Measurements from ENCODE around the gene DCLK1. TPM values are rescaled to one million over a fixed set of nuclear protein-coding genes. Genes with fewer than 3 reads are reported as not detected.

Gene DCLK1
- total and polyA plus RNA-seq, 9 donors, result 42.0 to 109 (median 87.9) TPM

DNA sequence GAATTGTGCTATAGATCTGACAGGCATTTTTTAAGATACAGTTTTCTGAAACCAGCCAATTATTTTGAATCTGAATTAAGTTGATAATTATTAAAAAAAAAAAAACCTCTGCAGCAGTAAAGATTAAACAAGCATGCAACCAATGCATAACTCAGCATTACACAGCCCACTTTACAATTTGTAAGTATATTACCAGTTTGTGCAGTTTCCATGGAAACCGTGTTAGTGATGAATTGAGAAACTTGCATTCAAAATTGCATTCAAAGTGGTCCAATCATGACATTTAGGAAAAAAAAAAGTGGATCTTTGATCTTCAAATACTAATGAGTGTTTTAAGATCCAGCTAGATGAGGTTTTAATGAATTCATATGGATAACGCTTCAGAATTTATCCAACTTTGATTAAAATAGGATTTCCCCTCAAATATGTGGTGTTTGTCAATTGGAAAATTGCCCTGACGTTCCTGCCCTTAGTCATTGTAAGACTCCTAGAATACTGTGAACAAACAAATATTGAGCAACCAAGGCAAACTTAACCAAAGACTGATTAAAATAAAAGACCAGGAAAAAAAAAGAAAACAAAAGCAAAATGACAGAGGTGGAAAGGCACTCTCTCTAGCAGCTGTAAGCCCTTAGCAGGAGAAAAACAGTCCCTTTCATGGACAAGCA, 339.9 kb downstream of the DCLK1 start:
- no CpG with 5 or more reads among the region's 3 CpGs for WGBS (ENCODE audit: insufficient coverage)
- no peak overlapping the region for H3K4me3 ChIP-seq (ENCODE audit: low read length)
- H3K4me1 ChIP-seq (ENCODE audit: control insufficient read depth, insufficient read depth, low read length), result peaks cover 18% of the 10 kb centered on the region
- peak overlapping the region; percentile 88 for H3K27ac ChIP-seq (ENCODE audit: low read length)
- H3K9me3 ChIP-seq (replicated peaks; ENCODE audit: control insufficient read depth, low read depth, low read length), result no peaks in the 10 kb centered on the region
- H3K27me3 ChIP-seq (ENCODE audit: control insufficient read depth, insufficient read depth, low read length), result no peaks in the 10 kb centered on the region
- peak; percentile 77 for DNase-seq
- peaks cover 6% of the 10 kb centered on the region for H3K36me3 ChIP-seq (ENCODE audit: control insufficient read depth, insufficient read depth, low read length)

DNA sequence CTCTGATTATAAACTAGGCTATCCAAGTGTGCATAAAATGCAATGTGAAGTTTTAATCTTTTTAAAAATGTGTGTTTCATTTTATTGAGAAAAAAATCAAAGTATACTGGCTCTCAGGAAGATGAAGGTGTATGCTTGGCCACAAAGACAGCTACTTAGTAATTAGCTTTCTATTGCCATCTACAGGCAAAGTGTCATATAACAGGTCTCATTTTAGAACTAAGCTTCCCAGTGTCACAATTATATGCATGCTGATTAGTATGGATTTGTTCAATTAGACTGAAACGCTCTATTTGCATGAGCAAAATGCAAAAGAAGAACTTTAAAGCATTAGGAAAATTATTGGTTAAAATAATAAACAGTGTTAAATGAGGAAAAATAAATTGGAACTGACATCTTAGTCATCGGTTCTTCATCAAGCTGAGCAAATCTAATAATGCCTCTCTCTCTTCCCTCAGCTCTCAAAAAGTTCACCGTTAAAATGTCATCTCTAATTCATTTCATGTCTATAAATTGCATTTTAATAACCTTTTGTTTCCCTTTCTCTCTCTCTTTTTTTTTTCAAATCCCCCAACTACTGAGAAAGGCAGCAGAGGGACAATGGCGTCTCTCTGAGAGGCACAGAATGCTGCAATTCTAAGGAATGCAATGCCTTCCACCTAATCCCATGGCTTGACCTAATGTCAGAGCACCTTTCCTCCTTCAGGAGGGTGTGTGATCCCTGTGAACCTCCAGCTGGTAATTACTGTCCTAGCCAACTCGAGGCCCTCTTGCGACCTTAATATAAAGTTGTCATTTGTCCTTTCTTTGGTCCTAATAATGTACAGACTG, 341.6 kb downstream of the DCLK1 start:
- Histone ChIP-seq H3K27me3 (ENCODE audit: control insufficient read depth, insufficient read depth, low read length) (no peaks in the 10 kb centered on the region), H3K36me3 (ENCODE audit: control insufficient read depth, insufficient read depth, low read length) (peaks cover 10% of the 10 kb centered on the region), H3K4me3 (ENCODE audit: low read length) (no peak overlapping the region), H3K9me3 (replicated peaks; ENCODE audit: control insufficient read depth, low read depth, low read length) (no peaks in the 10 kb centered on the region), H3K27ac (ENCODE audit: low read length) (no peak overlapping the region), H3K4me1 (ENCODE audit: control insufficient read depth, insufficient read depth, low read length) (peaks cover 28% of the 10 kb centered on the region)
- WGBS (ENCODE audit: insufficient coverage), result 57% methylated on average over 2 of the region's 6 CpGs
- peak; percentile 81 for DNase-seq

DNA sequence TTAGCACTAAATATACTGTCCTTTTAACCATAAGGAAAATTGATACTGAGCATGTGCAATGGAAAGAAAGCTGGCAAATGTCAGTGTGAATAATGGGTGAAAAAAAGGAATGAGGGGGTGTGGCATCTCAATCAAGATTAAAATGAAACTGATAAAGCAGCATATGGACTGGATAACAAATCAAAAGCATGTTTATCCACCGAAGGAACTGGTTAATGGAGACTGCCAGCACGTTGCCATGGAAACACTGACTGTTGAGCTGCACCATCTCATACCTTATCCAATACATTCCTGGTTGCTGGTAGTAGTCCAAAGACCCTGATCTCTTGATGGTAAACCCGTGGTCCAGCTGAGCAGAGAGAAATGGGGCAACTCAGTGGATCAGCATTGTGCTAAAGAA, 343.2 kb downstream of the DCLK1 start:
- Histone ChIP-seq H3K4me3 (ENCODE audit: low read length) (no peak overlapping the region), H3K27ac (ENCODE audit: low read length) (no peak overlapping the region), H3K9me3 (replicated peaks; ENCODE audit: control insufficient read depth, low read depth, low read length) (no peaks in the 10 kb centered on the region), H3K27me3 (ENCODE audit: control insufficient read depth, insufficient read depth, low read length) (no peaks in the 10 kb centered on the region), H3K36me3 (ENCODE audit: control insufficient read depth, insufficient read depth, low read length) (peaks cover 10% of the 10 kb centered on the region), H3K4me1 (ENCODE audit: control insufficient read depth, insufficient read depth, low read length) (peaks cover 25% of the 10 kb centered on the region)
- no peak for DNase-seq
- no CpG with 5 or more reads among the region's 3 CpGs for WGBS (ENCODE audit: insufficient coverage)

DNA sequence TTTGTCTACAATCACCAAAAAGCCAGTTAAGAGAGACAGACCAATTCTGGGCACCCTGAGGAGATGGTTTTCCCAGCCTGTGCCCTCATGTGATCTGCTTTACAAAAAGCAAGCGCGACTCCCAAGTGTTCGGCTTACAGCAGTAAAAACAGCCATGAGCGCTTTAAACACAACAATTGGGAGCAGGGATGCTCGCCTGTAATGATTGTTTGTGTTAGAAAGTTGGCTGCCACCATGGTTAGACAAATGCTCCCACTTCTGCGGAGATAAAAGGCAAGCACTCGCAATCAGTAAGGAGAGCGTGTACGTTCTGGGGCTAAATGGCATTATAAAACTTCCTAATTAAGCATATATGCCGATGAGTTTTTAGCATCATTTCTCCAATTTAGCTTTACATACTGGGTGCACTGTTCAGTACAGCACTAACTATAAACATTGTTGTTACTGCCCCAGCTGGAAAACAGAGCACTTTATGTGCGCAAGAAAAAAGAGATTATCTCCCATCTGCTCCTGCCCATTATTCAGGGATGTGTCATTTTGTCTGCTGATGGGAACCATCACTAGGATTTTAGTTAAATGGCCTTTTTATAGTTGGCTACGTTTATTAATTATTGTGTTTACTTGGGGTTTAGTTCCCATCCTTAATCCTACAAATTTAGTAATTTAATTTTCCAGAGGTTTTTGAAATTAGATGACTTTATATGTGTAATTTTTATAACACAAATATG, 345.4 kb downstream of the DCLK1 start:
- Histone ChIP-seq H3K4me3 (ENCODE audit: low read length) (no peak overlapping the region), H3K36me3 (ENCODE audit: control insufficient read depth, insufficient read depth, low read length) (peaks cover 10% of the 10 kb centered on the region), H3K27me3 (ENCODE audit: control insufficient read depth, insufficient read depth, low read length) (no peaks in the 10 kb centered on the region), H3K27ac (ENCODE audit: low read length) (peak overlapping the region; percentile 66), H3K4me1 (ENCODE audit: control insufficient read depth, insufficient read depth, low read length) (peaks cover 23% of the 10 kb centered on the region), H3K9me3 (replicated peaks; ENCODE audit: control insufficient read depth, low read depth, low read length) (no peaks in the 10 kb centered on the region)
- 74% methylated on average over 6 of the region's 12 CpGs for WGBS (ENCODE audit: insufficient coverage)
- DNase-seq, result peak; percentile 71

DNA sequence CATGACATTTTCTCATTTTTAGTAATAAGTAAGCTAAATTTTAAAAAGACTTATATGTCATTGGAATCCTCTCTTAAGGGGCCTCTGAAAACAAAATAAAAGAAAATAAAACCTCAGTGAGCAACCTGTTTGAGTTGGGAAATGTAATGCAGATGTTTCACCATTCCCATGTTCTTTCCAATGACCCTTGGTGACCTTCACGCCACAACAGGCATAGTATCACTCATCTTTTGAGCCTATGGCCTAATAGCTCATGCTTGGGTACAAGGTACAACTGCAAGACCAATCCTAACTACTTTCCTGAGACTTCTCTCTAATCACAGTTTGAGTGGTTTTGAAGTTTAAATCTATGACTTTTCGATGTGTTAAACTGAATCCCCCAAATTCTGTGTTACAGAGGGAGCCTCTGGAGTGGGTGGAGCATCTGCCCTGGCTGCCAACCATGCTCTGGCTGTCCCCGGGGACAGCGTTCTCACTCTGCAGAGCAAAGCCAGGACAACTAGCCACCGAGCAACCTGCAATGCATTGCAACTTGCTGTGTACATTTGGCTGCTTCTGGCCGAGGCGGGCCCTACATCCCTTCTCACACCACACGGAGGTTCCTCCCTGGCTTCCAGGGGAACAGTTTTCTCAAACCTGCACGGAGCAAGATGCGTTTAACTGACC, 346.8 kb downstream of the DCLK1 start:
- H3K9me3 ChIP-seq (replicated peaks; ENCODE audit: control insufficient read depth, low read depth, low read length), result no peaks in the 10 kb centered on the region
- no peak for DNase-seq

DNA sequence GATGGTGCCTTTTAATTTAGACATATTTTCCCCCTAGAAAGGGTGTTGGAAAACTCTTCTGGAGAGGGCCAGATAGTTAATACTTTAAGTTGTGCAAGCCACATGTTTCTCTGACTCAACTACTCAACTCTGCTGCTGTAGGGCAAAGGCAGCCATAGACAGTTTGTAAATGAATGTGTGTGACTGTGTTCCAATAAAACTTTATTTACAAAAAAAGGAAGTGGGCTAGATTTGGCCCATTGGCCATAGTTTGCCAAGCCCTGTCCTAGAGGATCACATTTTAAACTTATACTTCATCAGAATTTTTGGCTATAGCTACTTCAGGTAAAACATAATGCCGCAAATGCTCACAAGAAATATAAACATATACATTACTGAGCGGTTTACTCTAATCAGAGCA, 348.4 kb downstream of the DCLK1 start:
- Histone ChIP-seq H3K4me3 (ENCODE audit: low read length) (no peak overlapping the region), H3K27ac (ENCODE audit: low read length) (no peak overlapping the region), H3K27me3 (ENCODE audit: control insufficient read depth, insufficient read depth, low read length) (no peaks in the 10 kb centered on the region), H3K9me3 (replicated peaks; ENCODE audit: control insufficient read depth, low read depth, low read length) (no peaks in the 10 kb centered on the region), H3K4me1 (ENCODE audit: control insufficient read depth, insufficient read depth, low read length) (peaks cover 18% of the 10 kb centered on the region), H3K36me3 (ENCODE audit: control insufficient read depth, insufficient read depth, low read length) (peaks cover 18% of the 10 kb centered on the region)
- no CpG with 5 or more reads among the region's 2 CpGs for WGBS (ENCODE audit: insufficient coverage)
- DNase-seq, result no peak

More for the DNA sequence above, 346.8 kb downstream of the DCLK1 start:
- 66% methylated on average over 7 of the region's 10 CpGs for WGBS (ENCODE audit: insufficient coverage)
- H3K36me3 ChIP-seq (ENCODE audit: control insufficient read depth, insufficient read depth, low read length), result peaks cover 10% of the 10 kb centered on the region
- H3K4me1 ChIP-seq (ENCODE audit: control insufficient read depth, insufficient read depth, low read length), result peaks cover 20% of the 10 kb centered on the region
- no peak overlapping the region for H3K27ac ChIP-seq (ENCODE audit: low read length)
- H3K27me3 ChIP-seq (ENCODE audit: control insufficient read depth, insufficient read depth, low read length), result no peaks in the 10 kb centered on the region
- no peak overlapping the region for H3K4me3 ChIP-seq (ENCODE audit: low read length)

DNA sequence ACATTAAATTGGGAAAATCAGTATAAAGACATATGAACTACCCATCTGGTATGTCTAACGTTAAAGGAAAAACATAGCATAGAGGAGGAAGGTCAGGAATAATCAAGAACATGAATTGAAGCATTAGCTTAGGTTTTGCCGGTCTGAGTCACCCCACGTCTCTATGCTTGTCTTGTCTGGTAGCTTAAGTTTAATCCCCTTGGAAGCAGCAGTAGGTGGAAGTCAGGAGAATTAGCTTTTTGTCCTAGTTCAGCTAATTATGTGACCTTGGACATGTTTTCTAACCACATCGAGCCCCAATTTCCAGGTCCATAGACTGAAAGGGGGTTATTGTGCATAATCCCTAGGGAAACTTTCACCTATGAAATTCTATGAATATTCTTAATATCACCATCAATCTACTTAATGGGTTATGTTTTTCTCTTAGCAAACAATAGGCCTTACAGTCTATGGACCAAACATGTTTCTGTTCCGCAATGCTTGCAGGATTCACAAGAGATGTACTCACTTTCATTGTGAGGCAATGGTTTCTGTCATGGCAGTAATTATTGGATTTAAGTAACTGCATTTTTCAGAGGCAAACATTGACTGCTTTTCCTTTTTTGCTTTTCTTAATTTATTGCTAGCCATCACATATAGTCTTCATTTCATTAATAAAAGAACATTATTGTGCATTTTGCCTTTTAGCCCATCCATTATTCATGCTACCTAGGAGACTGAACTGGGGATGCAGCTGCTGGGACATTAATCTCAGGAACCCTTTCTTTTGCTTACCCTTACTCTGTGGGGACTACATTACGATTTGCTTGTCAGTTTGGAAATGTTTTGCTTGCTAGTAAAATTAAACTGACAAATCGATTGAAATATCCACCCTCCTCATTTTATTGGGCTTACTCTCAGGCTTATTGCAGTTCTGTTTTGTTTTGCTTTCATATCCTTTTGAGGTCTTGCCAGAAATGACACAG, 349.9 kb downstream of the DCLK1 start:
- H3K4me1 ChIP-seq (ENCODE audit: control insufficient read depth, insufficient read depth, low read length), result peaks cover 16% of the 10 kb centered on the region
- WGBS (ENCODE audit: insufficient coverage), result 55% methylated on average over 2 of the region's 7 CpGs
- no peak for DNase-seq
- no peaks in the 10 kb centered on the region for H3K27me3 ChIP-seq (ENCODE audit: control insufficient read depth, insufficient read depth, low read length)
- no peaks in the 10 kb centered on the region for H3K9me3 ChIP-seq (replicated peaks; ENCODE audit: control insufficient read depth, low read depth, low read length)
- no peak overlapping the region for H3K27ac ChIP-seq (ENCODE audit: low read length)
- H3K4me3 ChIP-seq (ENCODE audit: low read length), result no peak overlapping the region
- H3K36me3 ChIP-seq (ENCODE audit: control insufficient read depth, insufficient read depth, low read length), result peaks cover 20% of the 10 kb centered on the region

DNA sequence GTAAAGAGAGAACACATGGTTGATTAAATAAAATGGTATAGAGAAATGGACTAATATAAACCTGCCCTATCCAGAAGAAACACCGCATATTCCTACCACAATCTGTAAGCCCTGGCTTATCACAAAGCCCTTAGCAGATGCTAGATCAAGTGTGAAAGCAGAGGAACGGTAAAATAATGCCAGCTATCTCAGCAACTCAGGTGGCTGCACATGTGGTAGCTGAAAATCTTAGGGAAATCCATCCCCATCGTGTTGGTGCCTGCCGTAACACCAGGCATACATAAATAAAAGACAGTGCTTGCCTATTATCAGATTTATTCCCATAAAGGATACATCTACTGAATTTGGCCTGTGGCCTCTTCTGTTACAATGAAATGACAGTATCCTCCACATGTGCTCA, 350.6 kb downstream of the DCLK1 start:
- H3K27me3 ChIP-seq (ENCODE audit: control insufficient read depth, insufficient read depth, low read length), result no peaks in the 10 kb centered on the region
- H3K4me1 ChIP-seq (ENCODE audit: control insufficient read depth, insufficient read depth, low read length), result peaks cover 16% of the 10 kb centered on the region
- no peak overlapping the region for H3K27ac ChIP-seq (ENCODE audit: low read length)
- H3K36me3 ChIP-seq (ENCODE audit: control insufficient read depth, insufficient read depth, low read length), result peaks cover 20% of the 10 kb centered on the region
- WGBS (ENCODE audit: insufficient coverage), result 62% methylated on average over 3 of the region's 4 CpGs
- H3K4me3 ChIP-seq (ENCODE audit: low read length), result no peak overlapping the region
- no peak for DNase-seq
- H3K9me3 ChIP-seq (replicated peaks; ENCODE audit: control insufficient read depth, low read depth, low read length), result no peaks in the 10 kb centered on the region

DNA sequence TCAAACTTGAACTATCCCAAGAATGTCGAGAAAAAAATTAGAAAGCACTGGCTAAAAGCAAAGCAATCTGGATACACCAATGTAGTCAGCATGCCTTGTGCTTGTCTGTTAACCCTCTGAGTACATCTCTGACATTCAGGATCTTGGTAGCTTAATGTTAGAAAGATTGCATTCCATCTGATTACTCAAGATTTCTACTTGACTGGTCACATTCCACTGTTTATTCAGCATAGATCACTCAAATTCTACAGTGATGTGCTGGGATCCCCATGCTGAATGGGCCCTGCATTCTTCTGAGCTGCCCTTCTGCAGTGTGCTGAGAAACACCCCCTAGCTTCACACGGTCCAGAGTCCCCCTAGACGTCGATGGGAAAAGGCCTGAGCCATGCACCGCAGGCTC, 359.3 kb downstream of the DCLK1 start:
- WGBS (ENCODE audit: insufficient coverage), result 35% methylated on average over 2 of the region's 5 CpGs
- Histone ChIP-seq H3K27ac (ENCODE audit: low read length) (no peak overlapping the region), H3K27me3 (ENCODE audit: control insufficient read depth, insufficient read depth, low read length) (no peaks in the 10 kb centered on the region), H3K9me3 (replicated peaks; ENCODE audit: control insufficient read depth, low read depth, low read length) (no peaks in the 10 kb centered on the region), H3K4me3 (ENCODE audit: low read length) (no peak overlapping the region), H3K36me3 (ENCODE audit: control insufficient read depth, insufficient read depth, low read length) (peaks cover 6% of the 10 kb centered on the region), H3K4me1 (ENCODE audit: control insufficient read depth, insufficient read depth, low read length) (peaks cover 23% of the 10 kb centered on the region)
- DNase-seq, result no peak
